ENCODE results near the gene TMEM121B. TPM values are rescaled to one million over a fixed set of nuclear protein-coding genes. Genes with fewer than 3 reads are reported as not detected.
A peak's percentile ranks its signal among the peaks of the same experiment; 100 is the strongest.

Gene TMEM121B
- total and polyA plus RNA-seq, 2 of the 13 experiments (the other 11 are each of a cell fraction or from before 2014, with no cell fraction given): not detected

DNA sequence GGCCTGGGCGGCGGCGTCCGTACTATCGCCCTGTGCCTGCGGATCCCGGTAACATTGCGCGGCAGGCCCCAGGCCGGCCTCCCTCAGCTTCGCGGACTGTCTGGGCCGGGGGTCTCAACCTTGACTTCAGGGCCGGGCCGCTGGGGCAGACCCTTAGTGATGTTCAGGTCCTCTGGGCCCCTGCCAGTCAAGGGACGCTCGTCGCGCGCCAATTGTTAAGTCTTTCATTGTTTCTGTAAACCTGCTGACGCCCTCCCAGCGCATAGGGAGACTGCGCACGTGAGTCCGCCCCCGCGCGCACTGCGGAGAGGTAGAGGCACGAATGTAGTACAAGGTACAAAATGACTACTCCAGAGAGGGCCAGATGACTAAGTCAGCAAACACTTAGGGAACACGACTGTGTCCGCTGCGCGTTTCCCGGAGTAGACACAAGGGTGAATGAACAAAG lies 38.4 kb upstream of the TMEM121B start (continued):
- TF ChIP-seq, protein P1, sequence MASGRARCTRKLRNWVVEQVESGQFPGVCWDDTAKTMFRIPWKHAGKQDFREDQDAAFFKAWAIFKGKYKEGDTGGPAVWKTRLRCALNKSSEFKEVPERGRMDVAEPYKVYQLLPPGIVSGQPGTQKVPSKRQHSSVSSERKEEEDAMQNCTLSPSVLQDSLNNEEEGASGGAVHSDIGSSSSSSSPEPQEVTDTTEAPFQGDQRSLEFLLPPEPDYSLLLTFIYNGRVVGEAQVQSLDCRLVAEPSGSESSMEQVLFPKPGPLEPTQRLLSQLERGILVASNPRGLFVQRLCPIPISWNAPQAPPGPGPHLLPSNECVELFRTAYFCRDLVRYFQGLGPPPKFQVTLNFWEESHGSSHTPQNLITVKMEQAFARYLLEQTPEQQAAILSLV (CRISPR knock-in tag; IDR thresholded peaks at IDR 0.05; ENCODE audit: borderline replicate concordance): no peak
- no peak for TF ChIP-seq SAP130 (CRISPR knock-in tag; IDR thresholded peaks at IDR 0.05; ENCODE audit: low read depth)
- no peak for TF ChIP-seq GPN1 (CRISPR knock-in tag; IDR thresholded peaks at IDR 0.05; ENCODE audit: borderline replicate concordance)
- TF ChIP-seq, protein P2, sequence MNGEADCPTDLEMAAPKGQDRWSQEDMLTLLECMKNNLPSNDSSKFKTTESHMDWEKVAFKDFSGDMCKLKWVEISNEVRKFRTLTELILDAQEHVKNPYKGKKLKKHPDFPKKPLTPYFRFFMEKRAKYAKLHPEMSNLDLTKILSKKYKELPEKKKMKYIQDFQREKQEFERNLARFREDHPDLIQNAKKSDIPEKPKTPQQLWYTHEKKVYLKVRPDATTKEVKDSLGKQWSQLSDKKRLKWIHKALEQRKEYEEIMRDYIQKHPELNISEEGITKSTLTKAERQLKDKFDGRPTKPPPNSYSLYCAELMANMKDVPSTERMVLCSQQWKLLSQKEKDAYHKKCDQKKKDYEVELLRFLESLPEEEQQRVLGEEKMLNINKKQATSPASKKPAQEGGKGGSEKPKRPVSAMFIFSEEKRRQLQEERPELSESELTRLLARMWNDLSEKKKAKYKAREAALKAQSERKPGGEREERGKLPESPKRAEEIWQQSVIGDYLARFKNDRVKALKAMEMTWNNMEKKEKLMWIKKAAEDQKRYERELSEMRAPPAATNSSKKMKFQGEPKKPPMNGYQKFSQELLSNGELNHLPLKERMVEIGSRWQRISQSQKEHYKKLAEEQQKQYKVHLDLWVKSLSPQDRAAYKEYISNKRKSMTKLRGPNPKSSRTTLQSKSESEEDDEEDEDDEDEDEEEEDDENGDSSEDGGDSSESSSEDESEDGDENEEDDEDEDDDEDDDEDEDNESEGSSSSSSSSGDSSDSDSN (CRISPR knock-in tag; IDR thresholded peaks at IDR 0.05): no peak
- no peak for TF ChIP-seq ZNF614 (CRISPR knock-in tag; IDR thresholded peaks at IDR 0.05; ENCODE audit: borderline replicate concordance)
- no peak for TF ChIP-seq TAF1 (CRISPR knock-in tag; IDR thresholded peaks at IDR 0.05)

DNA sequence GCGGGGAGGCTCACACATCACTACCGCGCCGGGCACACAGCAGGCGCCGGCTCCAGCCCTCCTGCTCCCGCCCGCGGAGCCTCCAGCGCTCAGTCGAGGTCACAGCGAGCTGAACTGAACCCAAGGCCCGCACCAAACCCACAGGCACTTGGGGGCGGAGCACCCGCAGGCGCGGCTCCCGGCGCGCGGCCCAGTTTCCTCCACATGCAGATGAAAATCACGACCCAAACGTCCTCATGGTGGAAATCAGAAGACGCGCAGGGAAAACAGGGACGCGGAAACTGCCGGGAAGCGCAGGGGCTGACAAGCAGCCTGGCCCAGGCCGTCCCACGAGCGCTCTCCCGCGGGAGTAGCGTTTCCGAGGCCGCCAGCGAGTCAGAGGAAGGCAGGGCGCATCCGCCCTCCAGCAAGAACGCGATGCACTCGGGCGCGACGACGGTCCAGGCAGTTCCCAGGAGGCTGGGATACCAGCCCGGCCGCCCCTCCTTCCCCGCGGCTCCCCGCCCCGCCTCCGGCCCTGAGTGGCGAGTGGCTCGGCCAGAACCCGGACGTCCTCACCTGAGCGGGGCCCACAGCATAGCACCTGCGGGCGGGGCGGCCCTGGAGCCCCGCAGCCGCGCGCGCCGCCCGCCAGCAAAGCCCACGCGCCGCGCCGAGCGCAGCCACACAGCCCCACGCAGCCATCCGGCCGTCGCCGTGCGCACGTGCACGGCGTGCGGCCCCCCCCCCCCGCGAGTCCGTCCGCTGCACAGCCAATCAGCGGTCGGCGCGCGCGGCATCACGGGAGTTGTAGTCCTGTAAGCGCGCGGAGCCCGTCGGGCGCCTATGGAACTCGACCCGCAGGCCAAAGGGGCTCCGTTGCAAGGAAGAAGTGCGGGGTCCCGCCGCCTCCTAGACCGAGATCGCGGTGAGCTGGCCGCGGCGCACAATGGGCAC lies 37.7 kb upstream of the TMEM121B start, which contains the start of gene HDHD5:
Gene HDHD5 (minus strand): TSS at position 710 of the 936 bp plus-strand sequence. CDS start 26 bp downstream, at position 684.
- 54% methylated on average over 23 of the region's 114 CpGs for WGBS (ENCODE audit: low lambda C conversion rate)
- TF ChIP-seq KLF11 (CRISPR knock-in tag; IDR thresholded peaks at IDR 0.05) (no peak), GABPB1 (CRISPR knock-in tag; IDR thresholded peaks at IDR 0.05) (peak; percentile 35; the same call in 1 of the 2 replicates)
- TF ChIP-seq, protein P3, sequence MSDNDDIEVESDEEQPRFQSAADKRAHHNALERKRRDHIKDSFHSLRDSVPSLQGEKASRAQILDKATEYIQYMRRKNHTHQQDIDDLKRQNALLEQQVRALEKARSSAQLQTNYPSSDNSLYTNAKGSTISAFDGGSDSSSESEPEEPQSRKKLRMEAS (IDR thresholded peaks at IDR 0.05): 0 out of 2 replicates have a peak, but pooled peaks have one; percentile 16
- TF ChIP-seq, protein P4, sequence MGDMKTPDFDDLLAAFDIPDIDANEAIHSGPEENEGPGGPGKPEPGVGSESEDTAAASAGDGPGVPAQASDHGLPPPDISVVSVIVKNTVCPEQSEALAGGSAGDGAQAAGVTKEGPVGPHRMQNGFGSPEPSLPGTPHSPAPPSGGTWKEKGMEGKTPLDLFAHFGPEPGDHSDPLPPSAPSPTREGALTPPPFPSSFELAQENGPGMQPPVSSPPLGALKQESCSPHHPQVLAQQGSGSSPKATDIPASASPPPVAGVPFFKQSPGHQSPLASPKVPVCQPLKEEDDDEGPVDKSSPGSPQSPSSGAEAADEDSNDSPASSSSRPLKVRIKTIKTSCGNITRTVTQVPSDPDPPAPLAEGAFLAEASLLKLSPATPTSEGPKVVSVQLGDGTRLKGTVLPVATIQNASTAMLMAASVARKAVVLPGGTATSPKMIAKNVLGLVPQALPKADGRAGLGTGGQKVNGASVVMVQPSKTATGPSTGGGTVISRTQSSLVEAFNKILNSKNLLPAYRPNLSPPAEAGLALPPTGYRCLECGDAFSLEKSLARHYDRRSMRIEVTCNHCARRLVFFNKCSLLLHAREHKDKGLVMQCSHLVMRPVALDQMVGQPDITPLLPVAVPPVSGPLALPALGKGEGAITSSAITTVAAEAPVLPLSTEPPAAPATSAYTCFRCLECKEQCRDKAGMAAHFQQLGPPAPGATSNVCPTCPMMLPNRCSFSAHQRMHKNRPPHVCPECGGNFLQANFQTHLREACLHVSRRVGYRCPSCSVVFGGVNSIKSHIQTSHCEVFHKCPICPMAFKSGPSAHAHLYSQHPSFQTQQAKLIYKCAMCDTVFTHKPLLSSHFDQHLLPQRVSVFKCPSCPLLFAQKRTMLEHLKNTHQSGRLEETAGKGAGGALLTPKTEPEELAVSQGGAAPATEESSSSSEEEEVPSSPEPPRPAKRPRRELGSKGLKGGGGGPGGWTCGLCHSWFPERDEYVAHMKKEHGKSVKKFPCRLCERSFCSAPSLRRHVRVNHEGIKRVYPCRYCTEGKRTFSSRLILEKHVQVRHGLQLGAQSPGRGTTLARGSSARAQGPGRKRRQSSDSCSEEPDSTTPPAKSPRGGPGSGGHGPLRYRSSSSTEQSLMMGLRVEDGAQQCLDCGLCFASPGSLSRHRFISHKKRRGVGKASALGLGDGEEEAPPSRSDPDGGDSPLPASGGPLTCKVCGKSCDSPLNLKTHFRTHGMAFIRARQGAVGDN (CRISPR knock-in tag; IDR thresholded peaks at IDR 0.05): peak; percentile 17; the same call in 1 of the 2 replicates
- intact Hi-C loops (cut with micrococcal nuclease; ENCODE audit: unreplicated experiment) (no loop called here), in situ Hi-C loops (cut with HindIII; ENCODE audit: extremely low pct_ligation_motif_present, low pct_unique_long_range_greater_than_20kb) (no loop called here)
- Histone ChIP-seq H3K79me2 (ENCODE audit: insufficient read depth, low read length) (no peaks in the 10 kb centered on the region), H3K27ac (ENCODE audit: extremely low read length, insufficient read depth, low read length) (no peak within 1 kb of the TSS), H3K4me1 (ENCODE audit: insufficient read depth, low read length) (no peaks in the 10 kb centered on the region), H4K20me1 (ENCODE audit: insufficient read depth, low read length) (no peaks in the 10 kb centered on the region), H3K9ac (ENCODE audit: insufficient read depth, low read depth, low read length) (0 out of 2 replicates have a peak within 1 kb of the TSS, but pooled peaks have one; percentile 11), H3K27me3 (ENCODE audit: control insufficient read depth in 1 of 2, insufficient read depth in 2 of 2, low read length in 2 of 2) (peaks cover 2 to 11% of the 10 kb centered on the region in 2 experiments; a peak in 2 of 5 replicates), H3K9me3 (ENCODE audit: low read length) (no peaks in the 10 kb centered on the region), H3K4me3 (replicated peaks in 1 of 3; ENCODE audit: insufficient read depth in 1 of 3, low read depth in 2 of 3, low read length in 3 of 3) (peak within 1 kb of the TSS in 2 of 3 experiments; percentile 34 to 58; a peak in 3 of 6 replicates), H3K36me3 (replicated peaks in 1 of 2; ENCODE audit: control insufficient read depth in 1 of 2, insufficient read depth in 2 of 2, low read length in 2 of 2) (no peaks in the 10 kb centered on the region), H3K4me2 (ENCODE audit: low read depth, low read length) (peak within 1 kb of the TSS; percentile 53), H2AFZ (ENCODE audit: low read length) (no peak within 1 kb of the TSS)
- ChIA-PET POLR2A (no interaction called here), CTCF (ENCODE audit: low intra/inter-chr PET ratio, low total read pairs) (no interaction called here)
- no peak for DNase-seq (ENCODE audit: low spot score)
- no TSS peak for BruUV-seq (replicated peaks)
- FAIRE-seq: no peak
- ATAC-seq: peak; percentile 86
